Effector memory CD8-positive, alpha-beta T cell (primary cell): ENCODE results near the gene TRPM6.
A peak's percentile ranks its signal among the peaks of the same experiment; 100 is the strongest.
"Not testable (repeated sequence)": the region's sequence is repeated elsewhere in the genome, so short reads cannot be mapped to it uniquely, and the experiment has no call there.

ENCODE experiments used
- ATAC-seq: fragments of 150-1000 bp; cut with Tn5 transposase; replicated peaks from 2 replicates; pipeline ENCODE4 v1.10.0; 2021; ENCODE audit warnings: mild to moderate bottlenecking, moderate library complexity
- DNase-seq, 3 experiments: peaks; one replicate each; pipeline ENCODE4 v3.0.0; 2021
- H3K27ac Mint-ChIP-seq, 2 donors: one replicate each; pipeline ENCODE4 v1.8.0; 2022; ENCODE audit warnings: mild to moderate bottlenecking in 2 of 2, mixed read lengths in 2 of 2, moderate library complexity in 2 of 2
- H3K27me3 Mint-ChIP-seq, 2 donors: one replicate each; pipeline ENCODE4 v1.8.0; 2022; ENCODE audit warnings: mixed read lengths in 2 of 2
- H3K36me3 Mint-ChIP-seq: one replicate; pipeline ENCODE4 v1.8.0; 2022; ENCODE audit warnings: mild to moderate bottlenecking, moderate library complexity, mixed read lengths; ENCODE audit not compliant: insufficient read depth
- H3K4me1 Mint-ChIP-seq, 2 donors: one replicate each; pipeline ENCODE4 v1.8.0; 2022; ENCODE audit warnings: low read depth in 2 of 2, mixed read lengths in 2 of 2
- H3K4me3 Mint-ChIP-seq, 2 donors: one replicate each; pipeline ENCODE4 v1.8.0; 2022; ENCODE audit warnings: mild to moderate bottlenecking in 2 of 2, mixed read lengths in 2 of 2, moderate library complexity in 2 of 2
- H3K9me3 Mint-ChIP-seq, 2 donors: one replicate each; pipeline ENCODE4 v1.8.0; 2022; ENCODE audit warnings: mixed read lengths in 2 of 2
- total RNA-seq, 9 experiments: gene quantifications; one replicate each; lab custom pipeline; 2026; lab: John Stamatoyannopoulos, UW

TRPM6 gene, protein sequence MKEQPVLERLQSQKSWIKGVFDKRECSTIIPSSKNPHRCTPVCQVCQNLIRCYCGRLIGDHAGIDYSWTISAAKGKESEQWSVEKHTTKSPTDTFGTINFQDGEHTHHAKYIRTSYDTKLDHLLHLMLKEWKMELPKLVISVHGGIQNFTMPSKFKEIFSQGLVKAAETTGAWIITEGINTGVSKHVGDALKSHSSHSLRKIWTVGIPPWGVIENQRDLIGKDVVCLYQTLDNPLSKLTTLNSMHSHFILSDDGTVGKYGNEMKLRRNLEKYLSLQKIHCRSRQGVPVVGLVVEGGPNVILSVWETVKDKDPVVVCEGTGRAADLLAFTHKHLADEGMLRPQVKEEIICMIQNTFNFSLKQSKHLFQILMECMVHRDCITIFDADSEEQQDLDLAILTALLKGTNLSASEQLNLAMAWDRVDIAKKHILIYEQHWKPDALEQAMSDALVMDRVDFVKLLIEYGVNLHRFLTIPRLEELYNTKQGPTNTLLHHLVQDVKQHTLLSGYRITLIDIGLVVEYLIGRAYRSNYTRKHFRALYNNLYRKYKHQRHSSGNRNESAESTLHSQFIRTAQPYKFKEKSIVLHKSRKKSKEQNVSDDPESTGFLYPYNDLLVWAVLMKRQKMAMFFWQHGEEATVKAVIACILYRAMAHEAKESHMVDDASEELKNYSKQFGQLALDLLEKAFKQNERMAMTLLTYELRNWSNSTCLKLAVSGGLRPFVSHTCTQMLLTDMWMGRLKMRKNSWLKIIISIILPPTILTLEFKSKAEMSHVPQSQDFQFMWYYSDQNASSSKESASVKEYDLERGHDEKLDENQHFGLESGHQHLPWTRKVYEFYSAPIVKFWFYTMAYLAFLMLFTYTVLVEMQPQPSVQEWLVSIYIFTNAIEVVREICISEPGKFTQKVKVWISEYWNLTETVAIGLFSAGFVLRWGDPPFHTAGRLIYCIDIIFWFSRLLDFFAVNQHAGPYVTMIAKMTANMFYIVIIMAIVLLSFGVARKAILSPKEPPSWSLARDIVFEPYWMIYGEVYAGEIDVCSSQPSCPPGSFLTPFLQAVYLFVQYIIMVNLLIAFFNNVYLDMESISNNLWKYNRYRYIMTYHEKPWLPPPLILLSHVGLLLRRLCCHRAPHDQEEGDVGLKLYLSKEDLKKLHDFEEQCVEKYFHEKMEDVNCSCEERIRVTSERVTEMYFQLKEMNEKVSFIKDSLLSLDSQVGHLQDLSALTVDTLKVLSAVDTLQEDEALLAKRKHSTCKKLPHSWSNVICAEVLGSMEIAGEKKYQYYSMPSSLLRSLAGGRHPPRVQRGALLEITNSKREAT (N-terminal part only)
- 0 to 0.30 (median 0.13) reads per million in 9 experiments for total RNA-seq

DNA sequence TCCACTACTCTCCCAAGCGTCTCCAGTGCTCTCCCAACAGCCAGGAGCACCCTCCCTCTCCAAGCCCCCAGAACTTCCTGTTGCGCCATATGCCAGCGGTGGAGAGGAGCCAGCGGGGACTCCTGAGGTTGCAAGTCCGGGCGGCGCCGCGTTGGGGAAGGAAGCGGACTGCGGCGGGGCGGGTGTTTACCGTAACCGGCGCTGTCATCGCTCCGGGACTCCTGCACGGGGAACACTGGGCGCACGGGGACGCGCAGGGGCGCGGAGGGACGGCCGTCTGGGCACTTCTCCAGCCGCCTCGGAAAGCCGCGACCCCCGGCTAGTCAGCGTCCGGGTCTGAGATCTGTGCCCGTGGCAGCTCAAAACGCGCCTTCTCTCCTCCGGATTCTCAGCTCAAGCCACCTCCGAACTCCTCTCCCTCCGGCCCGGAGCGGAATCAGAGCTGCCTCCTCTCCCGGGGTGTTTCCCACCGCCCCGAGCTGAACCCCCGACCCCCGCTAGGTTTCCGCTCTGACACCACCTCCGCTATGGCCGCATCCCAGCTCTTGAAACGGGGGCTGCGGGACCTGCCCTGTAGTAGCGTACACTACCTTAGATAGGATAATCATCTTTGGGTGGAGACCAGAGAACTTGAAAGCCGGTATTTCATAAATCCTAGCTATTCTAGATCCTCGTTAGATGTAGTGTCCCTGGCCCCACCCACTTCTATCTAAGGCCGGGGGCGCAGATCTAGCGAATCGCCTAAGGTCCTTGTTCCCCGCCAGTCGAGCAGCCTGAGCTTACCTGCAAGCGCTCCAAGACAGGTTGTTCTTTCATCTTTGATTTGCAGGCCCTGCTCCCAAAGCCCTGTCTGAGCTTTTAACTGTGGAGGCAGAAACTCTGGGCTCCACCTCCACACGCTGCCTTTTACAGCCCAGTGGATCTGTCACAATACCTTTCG lies at the start of gene TRPM6:
TSS of gene TRPM6 (minus strand) at position 881 of the 940 bp plus-strand sequence. CDS start at position 816, 65 bp downstream.
- Mint-ChIP-seq H3K4me1 (peaks cover 8 to 15% of the 10 kb centered on the region in 2 donors), H3K27me3 (peaks cover 61 to 62% of the 10 kb centered on the region in 2 donors), H3K36me3 (peaks cover 7% of the 10 kb centered on the region), H3K9me3 (peaks cover 0 to 8% of the 10 kb centered on the region in 2 donors), H3K4me3 (peak within 1 kb of the TSS; percentile 86 to 94), H3K27ac (peak within 1 kb of the TSS in 1 of 2 donors; percentile 63)
- ATAC-seq (peak; percentile 75), DNase-seq (peak; percentile 3 to 8 (median 5))

DNA sequence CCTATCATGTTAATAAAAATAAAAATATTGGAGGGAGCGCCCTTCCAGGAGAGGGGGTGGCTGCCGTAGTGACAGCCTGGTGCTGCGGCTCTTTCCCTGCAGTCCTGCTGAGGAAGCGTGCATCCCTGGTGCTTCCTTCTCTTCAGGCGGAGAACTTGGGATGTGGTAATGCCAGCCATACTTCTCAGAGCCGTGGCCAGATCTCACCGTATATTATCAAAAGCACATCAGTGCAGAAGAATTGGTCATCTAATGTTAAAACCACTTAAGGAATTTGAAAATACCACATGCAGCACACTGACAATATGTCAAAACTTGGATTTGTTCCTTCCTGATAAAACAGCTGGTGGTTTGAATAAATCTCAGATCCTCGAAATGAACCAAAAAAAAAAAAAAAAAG lies 47.3 kb upstream of the TRPM6 start:
- peaks cover 7 to 15% of the 10 kb centered on the region in 2 donors for H3K27me3 Mint-ChIP-seq
- peaks cover 2% of the 10 kb centered on the region for H3K36me3 Mint-ChIP-seq
- H3K9me3 Mint-ChIP-seq: no peaks in the 10 kb centered on the region
- H3K27ac Mint-ChIP-seq: no peak overlapping the region
- no peak overlapping the region for H3K4me3 Mint-ChIP-seq
- ATAC-seq (no peak), DNase-seq (no peak)
- H3K4me1 Mint-ChIP-seq: no peaks in the 10 kb centered on the region

DNA sequence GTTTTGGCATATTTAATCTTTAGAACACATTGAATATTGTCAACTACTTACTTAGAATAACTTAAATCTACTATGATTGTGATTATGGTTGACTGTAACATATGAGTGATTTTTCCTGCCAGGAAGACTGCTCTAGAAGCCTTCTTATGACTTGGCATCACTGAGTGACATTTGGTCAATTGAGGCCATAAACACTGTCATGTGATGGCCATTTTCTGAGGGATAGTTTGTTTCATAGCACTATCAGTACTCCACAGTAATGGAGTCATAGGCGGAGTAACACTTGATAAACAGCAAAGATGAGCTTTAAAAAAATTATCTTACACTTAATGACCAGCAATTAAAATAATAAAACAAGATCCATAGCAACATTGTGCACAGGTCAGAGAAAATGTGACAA lies 34.0 kb upstream of the TRPM6 start:
- H3K4me1 Mint-ChIP-seq: no peaks in the 10 kb centered on the region
- H3K9me3 Mint-ChIP-seq: peaks cover 0 to 2% of the 10 kb centered on the region in 2 donors
- H3K27ac Mint-ChIP-seq: peak overlapping the region in 1 of 2 donors; percentile 5
- no peak for ATAC-seq
- H3K27me3 Mint-ChIP-seq: peaks cover under 1 to 2% of the 10 kb centered on the region in 2 donors
- DNase-seq: no peak
- H3K4me3 Mint-ChIP-seq: no peak overlapping the region
- H3K36me3 Mint-ChIP-seq: peaks cover 4% of the 10 kb centered on the region

DNA sequence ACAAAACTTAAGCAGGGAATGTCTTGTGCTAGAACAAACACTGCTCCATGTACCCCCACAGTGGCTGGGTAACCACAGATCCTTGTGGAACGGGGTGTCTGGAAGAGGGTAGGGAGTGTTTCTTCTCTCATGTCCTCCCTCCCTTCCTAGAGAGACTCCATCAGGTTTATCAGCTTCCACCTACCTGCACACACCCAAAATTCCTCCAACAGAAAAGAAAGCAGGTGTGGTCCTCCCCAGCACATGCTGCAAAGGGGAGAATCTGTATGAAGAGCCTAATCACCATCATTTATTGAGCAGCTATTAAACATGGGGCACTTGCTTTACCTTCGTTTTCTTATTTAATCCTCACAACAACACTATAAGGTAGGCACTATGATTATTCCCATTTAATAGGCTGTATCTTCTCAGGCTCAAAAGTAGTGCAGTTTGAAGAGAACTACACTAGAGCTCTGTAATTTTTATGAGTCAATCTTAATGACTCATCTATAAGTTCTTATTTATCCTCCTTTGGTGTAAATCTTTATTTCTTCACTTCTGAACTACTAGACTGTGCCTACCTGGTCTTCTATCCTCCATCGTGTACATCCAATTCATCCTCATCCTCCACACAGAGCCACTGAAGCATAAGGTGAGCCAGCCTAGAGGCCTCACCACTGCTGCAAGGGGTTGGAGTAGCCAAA lies 33.4 kb upstream of the TRPM6 start:
- ATAC-seq (no peak), DNase-seq (no peak)
- no peak overlapping the region for H3K4me3 Mint-ChIP-seq
- peaks cover 4% of the 10 kb centered on the region for H3K36me3 Mint-ChIP-seq
- no peaks in the 10 kb centered on the region for H3K4me1 Mint-ChIP-seq
- no peaks in the 10 kb centered on the region for H3K27me3 Mint-ChIP-seq
- H3K27ac Mint-ChIP-seq: peak overlapping the region in 1 of 2 donors; percentile 5
- peaks cover 0 to 2% of the 10 kb centered on the region in 2 donors for H3K9me3 Mint-ChIP-seq

DNA sequence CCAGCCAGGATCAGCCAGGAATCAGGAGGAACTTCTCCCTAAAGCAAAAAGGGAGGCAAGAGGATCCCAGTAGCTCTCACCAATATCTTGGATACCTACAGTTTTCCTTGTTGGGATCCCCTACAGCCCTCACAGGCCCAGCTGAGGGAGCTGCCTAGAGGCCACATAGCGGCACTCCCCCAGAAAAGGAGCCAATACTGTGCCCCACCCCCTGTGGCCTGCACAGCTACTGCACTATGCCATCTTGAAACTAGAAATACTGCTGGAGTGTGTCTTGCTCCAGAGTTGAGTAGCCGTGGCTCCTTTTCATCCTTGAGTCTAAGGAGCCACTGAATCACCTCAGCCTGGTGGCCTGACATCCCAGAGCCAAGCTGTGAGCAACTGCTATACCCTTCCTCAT lies 22.3 kb upstream of the TRPM6 start:
- Mint-ChIP-seq H3K9me3 (peaks cover 0 to 3% of the 10 kb centered on the region in 2 donors), H3K4me3 (no peak overlapping the region), H3K27me3 (peaks cover 34 to 42% of the 10 kb centered on the region in 2 donors), H3K27ac (no peak overlapping the region), H3K4me1 (no peaks in the 10 kb centered on the region), H3K36me3 (no peaks in the 10 kb centered on the region)
- DNase-seq (no peak), ATAC-seq (no peak)

DNA sequence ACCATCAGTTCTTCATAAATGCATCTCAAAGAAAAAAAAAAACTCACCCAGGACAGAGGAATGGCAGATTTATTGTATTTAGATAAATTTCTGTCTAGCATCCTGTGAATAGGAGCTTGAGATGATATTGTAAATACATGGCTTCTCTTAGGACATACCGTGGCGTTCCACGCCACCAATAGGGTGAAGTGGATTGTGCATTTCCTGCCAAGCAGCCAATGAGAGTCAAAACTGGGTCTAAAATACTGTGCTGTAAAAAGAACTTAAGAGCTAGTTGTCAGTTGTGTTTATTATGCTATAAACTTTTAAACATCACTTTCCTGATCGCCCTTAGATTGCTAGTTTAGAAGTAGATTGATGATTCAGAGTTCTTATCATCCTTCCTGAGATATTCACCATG lies 20.9 kb upstream of the TRPM6 start:
- no peak overlapping the region for H3K27ac Mint-ChIP-seq
- peaks cover 0 to 3% of the 10 kb centered on the region in 2 donors for H3K9me3 Mint-ChIP-seq
- no peaks in the 10 kb centered on the region for H3K4me1 Mint-ChIP-seq

DNA sequence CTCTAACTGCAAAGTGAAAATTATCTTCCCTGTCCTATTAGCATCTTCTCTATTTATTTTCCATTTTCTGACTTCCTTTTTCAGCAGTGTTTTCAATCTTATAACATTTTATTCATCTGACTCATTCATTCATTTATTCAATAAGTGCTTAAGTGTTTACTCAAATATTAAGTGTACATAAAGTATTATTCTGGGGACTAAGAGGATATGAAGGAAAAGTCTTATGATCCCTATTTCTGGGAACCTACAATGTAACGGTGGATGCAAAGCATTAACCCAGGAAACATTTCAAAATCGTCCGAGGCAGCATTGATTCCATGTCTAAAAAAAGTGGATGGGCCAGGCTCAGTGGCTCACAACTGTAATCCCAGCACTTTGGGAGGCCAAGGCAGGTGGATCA lies 19.4 kb upstream of the TRPM6 start:
- H3K4me1 Mint-ChIP-seq: no peaks in the 10 kb centered on the region
- DNase-seq (no peak), ATAC-seq (no peak)
- no peak overlapping the region for H3K4me3 Mint-ChIP-seq
- peaks cover 0 to 3% of the 10 kb centered on the region in 2 donors for H3K9me3 Mint-ChIP-seq
- H3K27ac Mint-ChIP-seq: no peak overlapping the region
- peaks cover 43 to 46% of the 10 kb centered on the region in 2 donors for H3K27me3 Mint-ChIP-seq
- no peaks in the 10 kb centered on the region for H3K36me3 Mint-ChIP-seq

More for the DNA sequence above, 20.9 kb upstream of the TRPM6 start:
- ATAC-seq (no peak), DNase-seq (no peak)
- Mint-ChIP-seq H3K4me3 (no peak overlapping the region), H3K36me3 (no peaks in the 10 kb centered on the region), H3K27me3 (peaks cover 43 to 46% of the 10 kb centered on the region in 2 donors)

DNA sequence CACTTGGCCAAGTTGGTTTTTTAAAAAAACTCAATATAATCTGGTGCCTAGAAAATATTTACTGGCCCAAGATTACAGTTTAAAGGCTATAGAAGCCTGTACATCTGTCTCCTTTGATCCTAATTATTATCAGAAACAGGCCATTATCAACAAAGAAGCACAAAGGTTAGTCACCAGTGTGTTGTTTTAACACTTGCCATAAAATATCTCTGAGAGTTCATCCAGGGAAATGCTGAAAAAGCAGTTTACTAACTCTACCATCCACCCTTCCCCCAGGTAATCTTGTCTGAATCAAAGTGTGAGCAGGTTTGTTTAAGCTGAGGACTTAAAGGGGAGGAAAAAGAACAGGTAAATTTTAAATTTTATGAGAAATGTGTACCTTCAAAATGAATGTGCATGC lies 13.3 kb upstream of the TRPM6 start:
- peaks cover 13 to 19% of the 10 kb centered on the region in 2 donors for H3K27me3 Mint-ChIP-seq
- no peak overlapping the region for H3K27ac Mint-ChIP-seq
- no peaks in the 10 kb centered on the region for H3K36me3 Mint-ChIP-seq
- ATAC-seq (no peak), DNase-seq (no peak)
- no peak overlapping the region for H3K4me3 Mint-ChIP-seq
- H3K4me1 Mint-ChIP-seq: peaks cover 0 to 3% of the 10 kb centered on the region in 2 donors
- H3K9me3 Mint-ChIP-seq: no peaks in the 10 kb centered on the region

DNA sequence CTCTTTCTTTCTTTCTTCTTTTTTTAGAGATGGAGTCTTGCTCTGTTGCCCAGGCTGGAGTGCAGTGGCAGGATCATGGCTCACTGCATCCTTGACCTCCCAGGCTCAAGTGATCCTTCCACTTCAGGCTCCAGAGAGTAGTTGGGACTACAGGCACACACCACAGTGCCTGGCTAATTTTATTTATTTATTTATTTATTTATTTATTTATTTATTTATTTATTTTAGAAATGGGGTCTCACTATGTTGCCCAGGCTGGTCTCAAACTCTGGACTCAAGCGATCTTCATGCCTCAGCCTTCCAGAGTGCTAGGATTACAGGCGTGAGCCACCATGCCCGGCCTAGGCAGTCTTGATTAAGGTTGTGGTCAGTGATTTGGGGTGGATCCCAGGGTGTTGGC lies 728 bp upstream of the TRPM6 start:
- H3K36me3 Mint-ChIP-seq, ATAC-seq, H3K27ac Mint-ChIP-seq, H3K9me3 Mint-ChIP-seq, DNase-seq: not testable (repeated sequence)
- Mint-ChIP-seq H3K4me1 (peaks cover 8 to 15% of the 10 kb centered on the region in 2 donors), H3K4me3 (peak overlapping the region; percentile 5 to 94), H3K27me3 (peaks cover 57 to 58% of the 10 kb centered on the region in 2 donors)

DNA sequence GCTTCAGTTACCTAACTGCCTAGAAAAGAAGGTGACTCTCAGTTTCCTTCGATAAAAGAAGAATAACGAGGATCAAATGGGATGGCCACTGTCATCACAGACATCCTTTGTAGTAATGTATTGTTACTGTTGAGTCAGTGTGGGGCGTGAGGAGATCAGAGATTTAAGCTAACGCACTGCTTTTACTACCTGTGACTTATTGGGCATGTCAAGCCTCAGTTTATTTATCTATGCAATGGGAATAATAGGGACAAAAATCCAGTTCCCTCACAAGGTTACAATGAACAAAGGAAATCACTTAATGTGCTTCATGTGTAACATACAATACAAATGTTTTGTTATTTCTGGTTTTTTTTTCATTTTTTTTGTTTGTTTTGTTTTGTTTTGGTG lies 255 bp upstream of the TRPM6 start:
- peak overlapping the region; percentile 86 to 94 for H3K4me3 Mint-ChIP-seq
- peaks cover 8 to 15% of the 10 kb centered on the region in 2 donors for H3K4me1 Mint-ChIP-seq
- ATAC-seq: no peak
- DNase-seq: no peak
- H3K36me3 Mint-ChIP-seq: peaks cover 7% of the 10 kb centered on the region
- H3K9me3 Mint-ChIP-seq: peaks cover 0 to 8% of the 10 kb centered on the region in 2 donors
- no peak overlapping the region for H3K27ac Mint-ChIP-seq
- peaks cover 57 to 59% of the 10 kb centered on the region in 2 donors for H3K27me3 Mint-ChIP-seq

DNA sequence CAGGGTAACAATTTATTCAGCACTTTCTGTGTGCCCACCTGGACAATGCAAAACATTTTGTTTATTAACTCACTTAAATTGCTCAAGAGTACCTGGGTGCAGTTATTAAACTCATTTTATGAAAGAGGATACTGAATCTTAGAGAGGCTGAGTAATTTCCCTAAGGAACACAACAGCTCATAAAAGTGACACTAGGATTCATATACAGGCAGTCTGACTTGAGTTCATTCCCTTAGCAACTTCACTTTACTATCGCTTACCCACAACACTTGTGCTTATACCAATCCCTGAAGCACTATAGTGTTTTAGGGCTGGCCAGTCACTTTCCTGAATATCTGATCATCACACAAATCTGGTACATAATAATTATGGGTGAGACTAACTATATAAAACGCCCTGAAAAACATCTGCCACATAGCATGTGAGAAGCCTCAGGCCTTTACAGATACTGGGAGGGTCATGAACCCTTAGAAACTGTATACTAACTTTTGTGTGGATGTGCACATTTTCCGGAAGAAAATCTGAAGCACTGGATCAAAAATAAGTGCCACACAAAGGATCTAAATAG lies 11.3 kb downstream of the TRPM6 start:
- no peak for ATAC-seq
- H3K27me3 Mint-ChIP-seq: peaks cover 14 to 30% of the 10 kb centered on the region in 2 donors

More for the DNA sequence above, 11.3 kb downstream of the TRPM6 start:
- H3K27ac Mint-ChIP-seq: no peak overlapping the region
- H3K4me3 Mint-ChIP-seq: no peak overlapping the region
- peaks cover 11 to 18% of the 10 kb centered on the region in 2 donors for H3K9me3 Mint-ChIP-seq
- DNase-seq: no peak
- H3K4me1 Mint-ChIP-seq: no peaks in the 10 kb centered on the region
- no peaks in the 10 kb centered on the region for H3K36me3 Mint-ChIP-seq
